NOMO-1 treated with DMSO at 0.1 percent for 48 hours (cell line): ENCODE results near the gene NDUFS8.

ENCODE experiments used
- DNase-seq: peaks from one replicate; lab custom pipeline; 2025; ENCODE audit not compliant: unreplicated experiment; lab: John Stamatoyannopoulos, UW

Gene NDUFS8

GRCh38 chr11:68035266-68035876 is 4.9 kb downstream of the NDUFS8 start:
- DNase-seq, result no peak

GRCh38 chr11:68036141-68036716 is 5.7 kb downstream of the NDUFS8 start:
- DNase-seq, result peak; percentile 7

GRCh38 chr11:68036717-68037239 is 6.3 kb downstream of the NDUFS8 start:
- peak; percentile 53 for DNase-seq

- no peak for DNase-seq
These were observed 7.1 kb downstream of the NDUFS8 start for GRCh38 chr11:68037411-68038225.

GRCh38 chr11:68038226-68038717 is 7.8 kb downstream of the NDUFS8 start:
- no peak for DNase-seq

GRCh38 chr11:68038718-68039525 is 8.4 kb downstream of the NDUFS8 start, which contains the start of gene TCIRG1:
TSS of gene TCIRG1 (plus strand) at chr11:68039025. CDS start at chr11:68041272, 2,247 bp downstream.
- peak; percentile 40 for DNase-seq

GRCh38 chr11:68039526-68040086 is 9.1 kb downstream of the NDUFS8 start:
- DNase-seq, result no peak

- DNase-seq, result peak; percentile 74
These were observed 9.8 kb downstream of the NDUFS8 start for GRCh38 chr11:68040101-68040956.

GRCh38 chr11:68040957-68041591 is 10.6 kb downstream of the NDUFS8 start:
- DNase-seq, result no peak

GRCh38 chr11:68041617-68042218 is 11.2 kb downstream of the NDUFS8 start:
- no peak for DNase-seq

- no peak for DNase-seq
These were observed 11.9 kb downstream of the NDUFS8 start for GRCh38 chr11:68042219-68043028.

- no peak for DNase-seq
These were observed 12.5 kb downstream of the NDUFS8 start for GRCh38 chr11:68043029-68043348.

- no peak for DNase-seq
These were observed 13.1 kb downstream of the NDUFS8 start for GRCh38 chr11:68043349-68044144.

GRCh38 chr11:68044145-68044813 is 13.8 kb downstream of the NDUFS8 start:
- no peak for DNase-seq

GRCh38 chr11:68044898-68045351 is 14.4 kb downstream of the NDUFS8 start:
- no peak for DNase-seq

GRCh38 chr11:68047437-68048290 is 17.2 kb downstream of the NDUFS8 start:
- DNase-seq, result no peak
